H9 (cell line): ENCODE results near the gene SOCS3. TPM values are rescaled to one million over a fixed set of nuclear protein-coding genes. Genes with fewer than 3 reads are reported as not detected.

ENCODE experiments used
- DNase-seq: peaks from one replicate; pipeline ENCODE4 v3.0.0-alpha.2; 2017
- H2AFZ ChIP-seq: one replicate; pipeline ENCODE4 v1.6.1; 2013; ENCODE audit warnings: mild to moderate bottlenecking, low read length, control low read depth, moderate library complexity
- H2AK5ac ChIP-seq: 2 replicates; pipeline ENCODE4 v1.6.1; 2013; ENCODE audit warnings: low read length, control low read depth, mixed read lengths; ENCODE audit not compliant: insufficient read length
- H2BK120ac ChIP-seq: one replicate; pipeline ENCODE4 v1.6.1; 2013; ENCODE audit warnings: low read depth, mild to moderate bottlenecking, low read length, control low read depth, inconsistent platforms; ENCODE audit not compliant: poor library complexity, severe bottlenecking
- H2BK12ac ChIP-seq: 2 replicates; pipeline ENCODE4 v1.6.1; 2013; ENCODE audit warnings: low read length, control low read depth, mixed read lengths, low read depth; ENCODE audit not compliant: insufficient read length
- H2BK15ac ChIP-seq: 2 replicates; pipeline ENCODE4 v1.6.1; 2013; ENCODE audit warnings: low read depth, low read length, control low read depth
- H2BK20ac ChIP-seq: one replicate; pipeline ENCODE4 v1.6.1; 2013; ENCODE audit warnings: low read depth, mild to moderate bottlenecking, low read length, control low read depth, inconsistent platforms; ENCODE audit not compliant: poor library complexity, severe bottlenecking
- H2BK5ac ChIP-seq: 2 replicates; pipeline ENCODE4 v1.6.1; 2013; ENCODE audit warnings: low read length, control low read depth, mixed read lengths; ENCODE audit not compliant: insufficient read length
- H3K14ac ChIP-seq: 2 replicates; pipeline ENCODE4 v1.6.1; 2013; ENCODE audit warnings: low read length, control low read depth; ENCODE audit not compliant: insufficient read depth
- H3K18ac ChIP-seq: 2 replicates; pipeline ENCODE4 v1.6.1; 2013; ENCODE audit warnings: low read depth, mild to moderate bottlenecking, mixed read lengths, low read length, control low read depth; ENCODE audit not compliant: insufficient read length
- H3K23ac ChIP-seq: 2 replicates; pipeline ENCODE4 v1.6.1; 2013; ENCODE audit warnings: low read length, control low read depth, mixed read lengths, low read depth; ENCODE audit not compliant: insufficient read length
- H3K23me2 ChIP-seq: 2 replicates; pipeline ENCODE4 v1.6.1; 2013; ENCODE audit warnings: low read depth, mild to moderate bottlenecking, mixed read lengths, low read length, control low read depth; ENCODE audit not compliant: insufficient read length, poor library complexity, severe bottlenecking
- H3K27ac ChIP-seq: 2 replicates; pipeline ENCODE4 v1.5.1; 2013; ENCODE audit warnings: low read length, control low read depth, mixed read lengths, low read depth; ENCODE audit not compliant: insufficient read length
- H3K27me3 ChIP-seq: 2 replicates; pipeline ENCODE4 v1.6.1; 2013; ENCODE audit warnings: low read length, control low read depth, inconsistent platforms; ENCODE audit not compliant: insufficient read depth
- H3K4ac ChIP-seq: 2 replicates; pipeline ENCODE4 v1.6.1; 2013; ENCODE audit warnings: low read depth, mild to moderate bottlenecking, control low read depth, inconsistent platforms, low read length, moderate library complexity
- H3K4me1 ChIP-seq: 2 replicates; pipeline ENCODE4 v1.6.1; 2013; ENCODE audit warnings: low read length, control low read depth, inconsistent platforms; ENCODE audit not compliant: insufficient read depth
- H3K4me2 ChIP-seq: 2 replicates; pipeline ENCODE4 v1.6.1; 2013; ENCODE audit warnings: low read length, control low read depth, mixed read lengths; ENCODE audit not compliant: insufficient read length, insufficient read depth
- H3K56ac ChIP-seq: 2 replicates; pipeline ENCODE4 v1.6.1; 2013; ENCODE audit warnings: low read depth, mild to moderate bottlenecking, mixed read lengths, low read length, control low read depth; ENCODE audit not compliant: insufficient read length
- H3K79me1 ChIP-seq: 2 replicates; pipeline ENCODE4 v1.6.1; 2013; ENCODE audit warnings: low read depth, mild to moderate bottlenecking, moderate library complexity, low read length, control low read depth, inconsistent platforms; ENCODE audit not compliant: insufficient read depth, poor library complexity, severe bottlenecking
- H3K79me2 ChIP-seq: 2 replicates; pipeline ENCODE4 v1.6.1; 2013; ENCODE audit warnings: low read length, control low read depth, inconsistent platforms; ENCODE audit not compliant: insufficient read depth
- H3K9ac ChIP-seq: 2 replicates; pipeline ENCODE4 v1.6.1; 2013; ENCODE audit warnings: low read length, control low read depth, mixed read lengths; ENCODE audit not compliant: insufficient read length; ENCODE audit errors: extremely low read depth
- H3K9me3 ChIP-seq: one replicate; pipeline ENCODE4 v1.6.1; 2013; ENCODE audit warnings: low read depth, low read length, inconsistent platforms; ENCODE audit not compliant: control insufficient read depth
- H3T11ph ChIP-seq: one replicate; pipeline ENCODE4 v1.6.1; 2013; ENCODE audit warnings: mild to moderate bottlenecking, low read length, control low read depth, inconsistent platforms
- H4K20me1 ChIP-seq: one replicate; pipeline ENCODE4 v1.6.1; 2013; ENCODE audit not compliant: control insufficient read depth, insufficient read length, insufficient read depth
- H4K5ac ChIP-seq: 2 replicates; pipeline ENCODE4 v1.6.1; 2013; ENCODE audit warnings: low read depth, mild to moderate bottlenecking, mixed read lengths, low read length, control low read depth; ENCODE audit not compliant: insufficient read length
- H4K8ac ChIP-seq: replicated peaks from 2 replicates; pipeline ENCODE4 v1.6.1; 2013; ENCODE audit warnings: low read length, control low read depth, mixed read lengths, low read depth; ENCODE audit not compliant: insufficient read length
- H4K91ac ChIP-seq: 2 replicates; pipeline ENCODE4 v1.6.1; 2013; ENCODE audit warnings: low read depth, mild to moderate bottlenecking, moderate library complexity, mixed read lengths, low read length, control low read depth; ENCODE audit not compliant: insufficient read length
- H3K27ac Mint-ChIP-seq, 3 experiments: 2 replicates in 2 of 3; 3 replicates in 1 of 3; pipeline ENCODE4 v1.8.0; 2020 to 2021; ENCODE audit warnings: mixed read lengths in 3 of 3, mild to moderate bottlenecking in 1 of 3, moderate library complexity in 1 of 3
- H3K27me3 Mint-ChIP-seq: 2 replicates; pipeline ENCODE4 v1.8.0; 2021; ENCODE audit warnings: low read depth, mild to moderate bottlenecking, moderate library complexity, mixed read lengths
- H3K36me3 Mint-ChIP-seq, 3 experiments: 2 replicates in 2 of 3; 3 replicates in 1 of 3; pipeline ENCODE4 v1.8.0; 2020 to 2021; ENCODE audit warnings: low read depth in 3 of 3, mixed read lengths in 3 of 3; ENCODE audit not compliant: insufficient read depth in 1 of 3
- H3K4me1 Mint-ChIP-seq, 2 experiments: 2 replicates each; pipeline ENCODE4 v1.8.0; 2020; ENCODE audit warnings: mixed read lengths in 2 of 2
- H3K4me3 Mint-ChIP-seq, 2 experiments: 2 replicates in 1 of 2; 3 replicates in 1 of 2; pipeline ENCODE4 v1.8.0; 2020 to 2021; ENCODE audit warnings: mild to moderate bottlenecking in 2 of 2, mixed read lengths in 2 of 2, moderate library complexity in 1 of 2
- H3K9me3 Mint-ChIP-seq, 2 experiments: 2 replicates in 1 of 2; 3 replicates in 1 of 2; pipeline ENCODE4 v1.8.0; 2020; ENCODE audit warnings: mild to moderate bottlenecking in 2 of 2, mixed read lengths in 2 of 2, moderate library complexity in 1 of 2
- WGBS: extraction: QIAGEN DNeasy Blood & Tissue Kit; methylation state at CpG from one replicate; pipeline ENCODE4 v1.1.7; 2013; ENCODE audit warnings: missing lambda C conversion rate, low lambda C conversion rate, mixed read lengths; ENCODE audit not compliant: insufficient read length; ENCODE audit errors: extremely low coverage; 5-methylcytosine and 5-hydroxymethylcytosine counted together
- total RNA-seq: library from RNA; stranded (reverse); gene quantifications from 2 replicates; pipeline ENCODE4 v1.2.1, GENCODE V29; 2021
- TF ChIP-seq, protein P1 (sequence below): fragments of 200-600 bp; sonication (generic); conservative IDR thresholded peaks from 3 replicates; pipeline ENCODE4 v1.8.0; 2021; ENCODE audit warnings: antibody characterized with exemption, mild to moderate bottlenecking

Gene SOCS3
- total RNA-seq, 1 experiment from 2014 or later = 9.5 TPM

DNA sequence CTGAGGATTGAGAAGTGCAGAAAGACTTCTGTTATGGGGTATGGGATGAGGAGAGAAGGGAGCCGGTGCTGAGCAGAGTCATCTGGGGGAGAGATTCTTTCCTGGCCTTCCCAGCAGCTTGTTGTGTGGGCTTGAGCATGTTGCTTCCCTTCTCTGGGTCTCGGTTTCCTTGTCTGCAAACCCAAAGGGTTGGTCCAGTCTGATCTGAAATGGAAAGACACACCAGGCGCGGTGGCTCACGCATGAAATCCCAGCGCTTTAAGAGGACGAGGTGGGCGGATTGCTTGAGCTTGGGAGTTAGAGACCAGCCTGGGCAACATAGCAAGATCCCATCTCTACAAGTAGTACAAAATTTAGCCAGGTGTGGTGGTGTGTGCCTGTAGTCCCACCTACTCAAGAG, 6.0 kb downstream of the SOCS3 start:
- Mint-ChIP-seq H3K4me3 (peak overlapping the region; percentile 22 to 82; a peak in 4 of 5 replicates), H3K36me3 (peaks cover 14 to 21% (median 14%) of the 10 kb centered on the region in 3 experiments; a peak in 6 of 7 replicates), H3K9me3 (peaks cover 0 to 4% of the 10 kb centered on the region in 2 experiments; a peak in 2 of 5 replicates), H3K27ac (peak overlapping the region in 1 of 3 experiments; percentile 85; a peak in 2 of 7 replicates), H3K27me3 (peaks cover 59% of the 10 kb centered on the region), H3K4me1 (peaks cover 59 to 67% of the 10 kb centered on the region in 2 experiments)
- no CpG with 5 or more reads among the region's 8 CpGs for WGBS
- TF ChIP-seq, protein P1, sequence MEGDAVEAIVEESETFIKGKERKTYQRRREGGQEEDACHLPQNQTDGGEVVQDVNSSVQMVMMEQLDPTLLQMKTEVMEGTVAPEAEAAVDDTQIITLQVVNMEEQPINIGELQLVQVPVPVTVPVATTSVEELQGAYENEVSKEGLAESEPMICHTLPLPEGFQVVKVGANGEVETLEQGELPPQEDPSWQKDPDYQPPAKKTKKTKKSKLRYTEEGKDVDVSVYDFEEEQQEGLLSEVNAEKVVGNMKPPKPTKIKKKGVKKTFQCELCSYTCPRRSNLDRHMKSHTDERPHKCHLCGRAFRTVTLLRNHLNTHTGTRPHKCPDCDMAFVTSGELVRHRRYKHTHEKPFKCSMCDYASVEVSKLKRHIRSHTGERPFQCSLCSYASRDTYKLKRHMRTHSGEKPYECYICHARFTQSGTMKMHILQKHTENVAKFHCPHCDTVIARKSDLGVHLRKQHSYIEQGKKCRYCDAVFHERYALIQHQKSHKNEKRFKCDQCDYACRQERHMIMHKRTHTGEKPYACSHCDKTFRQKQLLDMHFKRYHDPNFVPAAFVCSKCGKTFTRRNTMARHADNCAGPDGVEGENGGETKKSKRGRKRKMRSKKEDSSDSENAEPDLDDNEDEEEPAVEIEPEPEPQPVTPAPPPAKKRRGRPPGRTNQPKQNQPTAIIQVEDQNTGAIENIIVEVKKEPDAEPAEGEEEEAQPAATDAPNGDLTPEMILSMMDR = no peak
- H2AK5ac ChIP-seq = no peak overlapping the region
- no peak overlapping the region for H3K23ac ChIP-seq
- peak overlapping the region; percentile 26 for H3K14ac ChIP-seq
- peak overlapping the region; percentile 68 for H3K27ac ChIP-seq
- DNase-seq = no peak
- no peak overlapping the region for H4K8ac ChIP-seq
- peak overlapping the region; percentile 43 for H3K18ac ChIP-seq
- H2AFZ ChIP-seq = no peak overlapping the region
- H3K79me1 ChIP-seq = no peaks in the 10 kb centered on the region
- no peak overlapping the region for H2BK120ac ChIP-seq
- no peak overlapping the region for H3K56ac ChIP-seq
- H3K9me3 ChIP-seq = no peaks in the 10 kb centered on the region
- H4K91ac ChIP-seq = peak overlapping the region; percentile 38
- H2BK5ac ChIP-seq = no peak overlapping the region
- H3K27me3 ChIP-seq = no peaks in the 10 kb centered on the region
- peaks cover 13% of the 10 kb centered on the region; the same call in 1 of the 2 replicates for H3K79me2 ChIP-seq
- no peak overlapping the region for H3T11ph ChIP-seq
- no peak overlapping the region for H4K5ac ChIP-seq
- no peak overlapping the region for H2BK15ac ChIP-seq
- H3K4me1 ChIP-seq = peaks cover 17% of the 10 kb centered on the region; the same call in 1 of the 2 replicates
- H2BK20ac ChIP-seq = no peak overlapping the region
- H3K4ac ChIP-seq = no peak overlapping the region
- no peak overlapping the region for H3K9ac ChIP-seq
- peak overlapping the region; percentile 58 for H3K4me2 ChIP-seq
- peaks cover 10% of the 10 kb centered on the region for H3K23me2 ChIP-seq
- no peaks in the 10 kb centered on the region for H4K20me1 ChIP-seq
- no peak overlapping the region for H2BK12ac ChIP-seq
